Calu3 (cell line): Measurements from ENCODE around the gene RETNLB. TPM values are rescaled to one million over a fixed set of nuclear protein-coding genes. Genes with fewer than 3 reads are reported as not detected.

Experiments
- BruUV-seq: library from RNA; stranded (reverse); fragments of 400-500 nt; replicated peaks from 2 replicates; lab custom pipeline; 2021; lab: Mats Ljungman, UMichigan
- CTCF ChIA-PET: fragments of 300-600 bp; sonication (Branson Sonifier 250); formaldehyde crosslinking; loops from one replicate; lab custom pipeline; 2022; ENCODE audit warnings: antibody characterized with exemption; lab: Charles Lee
- DNase-seq: peaks from one replicate; pipeline ENCODE4 v3.0.0; 2022
- H3K27ac Mint-ChIP-seq: one replicate; pipeline ENCODE4 v1.8.0; 2022; ENCODE audit warnings: mixed read lengths; ENCODE audit not compliant: unreplicated experiment
- H3K27me3 Mint-ChIP-seq: one replicate; pipeline ENCODE4 v1.8.0; 2022; ENCODE audit warnings: mixed read lengths; ENCODE audit not compliant: unreplicated experiment
- H3K36me3 Mint-ChIP-seq: one replicate; pipeline ENCODE4 v1.8.0; 2022; ENCODE audit warnings: mild to moderate bottlenecking, moderate library complexity, mixed read lengths; ENCODE audit not compliant: insufficient read depth, unreplicated experiment
- H3K4me1 Mint-ChIP-seq: one replicate; pipeline ENCODE4 v1.8.0; 2022; ENCODE audit warnings: mild to moderate bottlenecking, low read depth, mixed read lengths; ENCODE audit not compliant: unreplicated experiment
- H3K4me3 Mint-ChIP-seq: one replicate; pipeline ENCODE4 v1.8.0; 2022; ENCODE audit warnings: mild to moderate bottlenecking, low read depth, moderate library complexity, mixed read lengths; ENCODE audit not compliant: unreplicated experiment
- H3K9me3 Mint-ChIP-seq: one replicate; pipeline ENCODE4 v1.8.0; 2022; ENCODE audit warnings: low read depth, mixed read lengths; ENCODE audit not compliant: unreplicated experiment
- intact Hi-C: fragments of 100-400 bp; cut with micrococcal nuclease; formaldehyde crosslinking; loops from one replicate; pipeline ENCODE4 v1.10.0; 2022; ENCODE audit not compliant: unreplicated experiment
- total RNA-seq: library from RNA; stranded (reverse); gene quantifications from 2 replicates; pipeline ENCODE4 v1.2.3, GENCODE V29; 2022
- TF ChIP-seq, protein P1 (sequence below): fragments of 200-600 bp; IDR thresholded peaks from one replicate; pipeline ENCODE4 v1.8.0; 2022; ENCODE audit warnings: antibody characterized with exemption; ENCODE audit not compliant: unreplicated experiment

The RETNLB gene
- total RNA-seq, 1 experiment from 2014 or later = not detected

DNA sequence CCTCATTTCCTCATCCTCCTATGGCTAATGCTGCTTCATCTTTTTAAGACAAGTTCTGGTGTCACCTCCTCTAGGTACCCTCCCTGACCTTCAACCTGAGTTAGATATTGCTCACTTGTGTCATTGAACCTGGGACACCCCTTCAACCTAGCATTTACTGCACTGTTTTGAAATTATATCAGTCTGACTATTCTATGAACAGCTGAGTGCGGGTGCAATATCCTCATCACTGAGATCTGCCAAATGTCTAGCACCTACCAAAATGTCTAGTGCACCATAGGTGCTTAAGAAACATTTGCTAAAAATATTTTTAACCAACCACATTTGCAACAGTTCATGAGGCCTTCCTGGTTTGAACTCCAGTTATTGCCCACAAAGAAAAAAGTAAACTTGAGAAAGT lies 34.5 kb downstream of the RETNLB start:
- CTCF ChIA-PET = no interaction called here

DNA sequence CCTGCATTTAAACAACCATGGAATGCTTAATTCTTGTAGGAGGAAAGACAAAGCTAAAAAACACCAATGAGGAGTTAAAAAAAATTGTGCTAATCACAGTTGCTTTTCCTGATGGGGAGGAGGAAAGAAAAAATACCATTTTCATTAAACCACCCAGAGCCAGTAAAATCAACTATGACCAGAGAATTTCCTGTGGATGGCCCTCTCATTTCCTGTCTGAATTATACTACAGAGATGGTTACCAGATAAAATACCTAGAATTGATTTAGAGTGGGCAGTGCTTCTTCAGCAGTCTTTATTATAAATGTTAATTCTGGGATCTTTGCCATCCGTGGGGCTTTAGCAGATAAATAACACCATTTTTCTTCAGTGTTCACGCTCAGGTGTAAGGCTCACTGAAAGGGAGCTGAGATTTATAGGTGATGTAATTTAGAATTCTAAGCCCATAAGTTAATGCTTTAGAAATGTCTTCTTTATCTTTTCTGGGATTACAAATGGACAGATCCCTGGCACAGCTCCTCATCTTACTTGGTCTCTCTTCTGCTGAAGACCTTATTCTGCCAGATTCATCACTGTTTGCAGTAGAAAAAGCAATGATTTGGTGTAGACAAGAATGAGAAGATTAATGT lies 37.9 kb downstream of the RETNLB start:
- CTCF ChIA-PET = no interaction called here
- no TSS peak for BruUV-seq
- TF ChIP-seq, protein P1, sequence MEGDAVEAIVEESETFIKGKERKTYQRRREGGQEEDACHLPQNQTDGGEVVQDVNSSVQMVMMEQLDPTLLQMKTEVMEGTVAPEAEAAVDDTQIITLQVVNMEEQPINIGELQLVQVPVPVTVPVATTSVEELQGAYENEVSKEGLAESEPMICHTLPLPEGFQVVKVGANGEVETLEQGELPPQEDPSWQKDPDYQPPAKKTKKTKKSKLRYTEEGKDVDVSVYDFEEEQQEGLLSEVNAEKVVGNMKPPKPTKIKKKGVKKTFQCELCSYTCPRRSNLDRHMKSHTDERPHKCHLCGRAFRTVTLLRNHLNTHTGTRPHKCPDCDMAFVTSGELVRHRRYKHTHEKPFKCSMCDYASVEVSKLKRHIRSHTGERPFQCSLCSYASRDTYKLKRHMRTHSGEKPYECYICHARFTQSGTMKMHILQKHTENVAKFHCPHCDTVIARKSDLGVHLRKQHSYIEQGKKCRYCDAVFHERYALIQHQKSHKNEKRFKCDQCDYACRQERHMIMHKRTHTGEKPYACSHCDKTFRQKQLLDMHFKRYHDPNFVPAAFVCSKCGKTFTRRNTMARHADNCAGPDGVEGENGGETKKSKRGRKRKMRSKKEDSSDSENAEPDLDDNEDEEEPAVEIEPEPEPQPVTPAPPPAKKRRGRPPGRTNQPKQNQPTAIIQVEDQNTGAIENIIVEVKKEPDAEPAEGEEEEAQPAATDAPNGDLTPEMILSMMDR = no peak
- Mint-ChIP-seq H3K4me3 (no peak overlapping the region), H3K9me3 (no peaks in the 10 kb centered on the region), H3K36me3 (no peaks in the 10 kb centered on the region), H3K27ac (no peak overlapping the region), H3K27me3 (peaks cover 45% of the 10 kb centered on the region), H3K4me1 (no peaks in the 10 kb centered on the region)
- DNase-seq = no peak
- intact Hi-C loops = no loop called here

More for the DNA sequence above, 34.5 kb downstream of the RETNLB start:
- H3K4me3 Mint-ChIP-seq = no peak overlapping the region
- BruUV-seq = no TSS peak
- DNase-seq = no peak
- H3K9me3 Mint-ChIP-seq = no peaks in the 10 kb centered on the region
- H3K4me1 Mint-ChIP-seq = no peaks in the 10 kb centered on the region
- TF ChIP-seq, protein P1 = no peak
- no peak overlapping the region for H3K27ac Mint-ChIP-seq
- H3K27me3 Mint-ChIP-seq = peaks cover 38% of the 10 kb centered on the region
- H3K36me3 Mint-ChIP-seq = no peaks in the 10 kb centered on the region
- intact Hi-C loops = no loop called here

DNA sequence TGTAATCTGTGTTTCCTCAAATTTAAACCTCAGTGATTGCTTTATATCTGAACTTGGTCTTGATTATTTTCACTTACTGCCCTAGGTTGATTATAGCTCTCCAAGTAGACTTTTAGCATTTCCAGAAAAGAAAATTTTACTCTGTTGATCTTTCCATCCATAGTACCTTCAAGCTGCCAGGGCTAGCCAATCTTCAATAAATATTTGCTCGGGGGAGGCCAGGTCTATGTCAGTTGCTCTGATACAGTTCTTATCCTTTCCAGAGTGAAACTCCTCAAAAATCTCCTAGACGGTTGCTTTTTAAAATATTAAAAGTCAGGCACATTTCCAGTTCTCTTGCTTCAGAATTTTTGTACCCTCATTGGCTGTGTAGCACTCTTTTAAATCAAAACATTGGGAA lies 38.8 kb downstream of the RETNLB start:
- TF ChIP-seq, protein P1 = no peak
- DNase-seq = no peak
- H3K27ac Mint-ChIP-seq = no peak overlapping the region
- H3K4me3 Mint-ChIP-seq = no peak overlapping the region
- H3K9me3 Mint-ChIP-seq = no peaks in the 10 kb centered on the region
- no TSS peak for BruUV-seq
- CTCF ChIA-PET = no interaction called here
- H3K36me3 Mint-ChIP-seq = no peaks in the 10 kb centered on the region
- H3K4me1 Mint-ChIP-seq = no peaks in the 10 kb centered on the region
- intact Hi-C loops = no loop called here
- peaks cover 42% of the 10 kb centered on the region for H3K27me3 Mint-ChIP-seq

DNA sequence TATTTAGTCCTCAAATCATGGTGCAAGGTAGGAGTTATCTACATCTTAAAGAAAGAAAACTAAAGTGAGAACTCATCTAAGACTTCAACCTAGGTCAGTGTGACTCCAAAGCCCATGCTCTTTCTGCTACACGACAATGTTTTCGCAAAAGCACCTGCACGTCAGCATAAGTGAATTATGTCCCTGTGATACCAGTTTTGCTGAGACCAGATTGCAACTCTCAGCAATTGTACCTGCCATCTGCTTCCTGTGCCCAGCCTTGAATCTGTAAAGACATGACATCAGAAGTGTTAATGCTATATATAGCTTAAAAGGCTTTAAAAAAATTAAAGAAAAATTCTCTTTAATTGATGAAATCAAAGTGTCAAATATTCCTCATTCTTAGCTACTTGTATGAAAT lies 43.4 kb downstream of the RETNLB start:
- H3K36me3 Mint-ChIP-seq = no peaks in the 10 kb centered on the region
- intact Hi-C loops = no loop called here
- CTCF ChIA-PET = no interaction called here

More for the DNA sequence above, 43.4 kb downstream of the RETNLB start:
- H3K27me3 Mint-ChIP-seq = peaks cover 37% of the 10 kb centered on the region
- H3K9me3 Mint-ChIP-seq = no peaks in the 10 kb centered on the region
- no peak overlapping the region for H3K4me3 Mint-ChIP-seq
- DNase-seq = no peak
- H3K4me1 Mint-ChIP-seq = no peaks in the 10 kb centered on the region
- no peak overlapping the region for H3K27ac Mint-ChIP-seq
- no TSS peak for BruUV-seq
- TF ChIP-seq, protein P1 = no peak
